DND-41 (cell line): ENCODE measurements around the gene DDIT3.

ENCODE experiments used
- ATAC-seq: fragments of 200-7000 bp; cut with Tn5 transposase; 3 replicates; pipeline ENCODE4 v1.9.1; 2021; ENCODE audit warnings: low read depth; ENCODE audit not compliant: insufficient read depth
- DNase-seq: peaks from one replicate; pipeline ENCODE4 v3.0.0-alpha.2; 2020
- H2AFZ ChIP-seq: 2 replicates; pipeline ENCODE4 v1.6.0; 2012; ENCODE audit warnings: low read depth, low read length
- H3K27ac ChIP-seq: 2 replicates; pipeline ENCODE4 v1.5.1; 2012; ENCODE audit warnings: low read length, inconsistent platforms
- H3K27me3 ChIP-seq: fragments of 200-600 bp; sonication (generic); 2 replicates; pipeline ENCODE4 v1.6.0; 2012; ENCODE audit warnings: low read length, mild to moderate bottlenecking, inconsistent platforms; ENCODE audit not compliant: insufficient read depth, poor library complexity
- H3K36me3 ChIP-seq: 2 replicates; pipeline ENCODE4 v1.5.1; 2012; ENCODE audit warnings: low read length, inconsistent platforms; ENCODE audit not compliant: insufficient read depth
- H3K4me1 ChIP-seq: 2 replicates; pipeline ENCODE4 v1.5.1; 2012; ENCODE audit warnings: mild to moderate bottlenecking, low read length; ENCODE audit not compliant: insufficient read depth
- H3K4me2 ChIP-seq: 2 replicates; pipeline ENCODE4 v1.6.0; 2012; ENCODE audit warnings: mild to moderate bottlenecking, moderate library complexity, low read length, inconsistent platforms; ENCODE audit not compliant: insufficient read depth
- H3K4me3 ChIP-seq, 2 experiments: fragments of 200-600 bp in 1 of 2; shearing (Covaris generic) in 1 of 2; 2 replicates each; pipeline ENCODE4 v1.5.1; 2012 to 2016; ENCODE audit warnings: inconsistent platforms in 2 of 2, low read length in 2 of 2, mild to moderate bottlenecking in 2 of 2, low read depth in 1 of 2, moderate library complexity in 1 of 2
- H3K79me2 ChIP-seq: 2 replicates; pipeline ENCODE4 v1.6.0; 2012; ENCODE audit warnings: low read length, inconsistent platforms; ENCODE audit not compliant: insufficient read depth
- H3K9ac ChIP-seq: 2 replicates; pipeline ENCODE4 v1.6.0; 2012; ENCODE audit warnings: low read depth, mild to moderate bottlenecking, inconsistent platforms, low read length, moderate library complexity
- H3K9me3 ChIP-seq: 2 replicates; pipeline ENCODE4 v1.5.1; 2012; ENCODE audit warnings: low read length, moderate library complexity, mild to moderate bottlenecking, inconsistent platforms; ENCODE audit not compliant: insufficient read depth, severe bottlenecking
- H4K20me1 ChIP-seq: 2 replicates; pipeline ENCODE4 v1.6.0; 2012; ENCODE audit warnings: low read length; ENCODE audit not compliant: insufficient read depth
- EZH2 ChIP-seq: IDR thresholded peaks from 3 replicates; pipeline ENCODE4 v1.6.1; 2012; ENCODE audit warnings: borderline replicate concordance, low read depth, mild to moderate bottlenecking, moderate library complexity, low read length, inconsistent platforms; ENCODE audit not compliant: severe bottlenecking
- TF ChIP-seq, protein P1 (sequence below): IDR thresholded peaks from 2 replicates; pipeline ENCODE4 v1.5.1; 2012; ENCODE audit warnings: borderline replicate concordance, low read length, moderate library complexity, mild to moderate bottlenecking; ENCODE audit not compliant: poor library complexity, severe bottlenecking; ENCODE audit errors: extremely low read depth

The DDIT3 gene

GRCh38 chr12:57474862-57475261, 45.5 kb downstream of the DDIT3 start:
- Histone ChIP-seq H3K4me1 (peaks cover 31% of the 10 kb centered on the region), H3K27me3 (no peaks in the 10 kb centered on the region), H3K9ac (no peak overlapping the region), H3K36me3 (peaks cover 15% of the 10 kb centered on the region), H3K4me2 (no peak overlapping the region), H2AFZ (no peak overlapping the region), H3K9me3 (no peaks in the 10 kb centered on the region), H4K20me1 (no peaks in the 10 kb centered on the region), H3K27ac (no peak overlapping the region), H3K4me3 (no peak overlapping the region), H3K79me2 (peaks cover 14% of the 10 kb centered on the region)
- no peak for ATAC-seq
- no peak for DNase-seq
- no peak for TF ChIP-seq EZH2
- TF ChIP-seq, protein P1, sequence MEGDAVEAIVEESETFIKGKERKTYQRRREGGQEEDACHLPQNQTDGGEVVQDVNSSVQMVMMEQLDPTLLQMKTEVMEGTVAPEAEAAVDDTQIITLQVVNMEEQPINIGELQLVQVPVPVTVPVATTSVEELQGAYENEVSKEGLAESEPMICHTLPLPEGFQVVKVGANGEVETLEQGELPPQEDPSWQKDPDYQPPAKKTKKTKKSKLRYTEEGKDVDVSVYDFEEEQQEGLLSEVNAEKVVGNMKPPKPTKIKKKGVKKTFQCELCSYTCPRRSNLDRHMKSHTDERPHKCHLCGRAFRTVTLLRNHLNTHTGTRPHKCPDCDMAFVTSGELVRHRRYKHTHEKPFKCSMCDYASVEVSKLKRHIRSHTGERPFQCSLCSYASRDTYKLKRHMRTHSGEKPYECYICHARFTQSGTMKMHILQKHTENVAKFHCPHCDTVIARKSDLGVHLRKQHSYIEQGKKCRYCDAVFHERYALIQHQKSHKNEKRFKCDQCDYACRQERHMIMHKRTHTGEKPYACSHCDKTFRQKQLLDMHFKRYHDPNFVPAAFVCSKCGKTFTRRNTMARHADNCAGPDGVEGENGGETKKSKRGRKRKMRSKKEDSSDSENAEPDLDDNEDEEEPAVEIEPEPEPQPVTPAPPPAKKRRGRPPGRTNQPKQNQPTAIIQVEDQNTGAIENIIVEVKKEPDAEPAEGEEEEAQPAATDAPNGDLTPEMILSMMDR: no peak

DNA sequence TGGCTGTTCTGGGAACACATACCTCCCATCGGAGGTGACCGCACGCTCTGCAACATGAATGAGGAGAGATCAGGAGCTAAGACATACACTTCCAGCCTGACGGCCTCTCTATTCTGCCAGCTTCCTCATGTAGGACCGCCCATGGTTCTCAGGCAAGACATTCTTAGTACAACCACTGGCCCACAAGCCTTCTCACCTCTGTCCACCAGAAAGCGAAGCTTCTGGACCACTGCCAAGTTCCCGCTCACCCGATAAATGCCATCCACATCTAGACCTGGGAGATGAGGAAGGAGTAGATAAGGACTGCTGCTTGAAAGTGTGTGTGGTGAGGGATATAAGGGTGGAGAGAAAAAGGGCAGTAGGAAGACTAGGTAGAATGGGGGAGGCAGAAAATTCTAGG, 45.9 kb downstream of the DDIT3 start:
- peaks cover 16% of the 10 kb centered on the region for H3K36me3 ChIP-seq
- H3K4me1 ChIP-seq: peaks cover 31% of the 10 kb centered on the region
- DNase-seq (no peak), ATAC-seq (no peak)
- no peak overlapping the region for H2AFZ ChIP-seq
- no peaks in the 10 kb centered on the region for H3K9me3 ChIP-seq
- H3K4me2 ChIP-seq: no peak overlapping the region
- H4K20me1 ChIP-seq: no peaks in the 10 kb centered on the region
- peaks cover 14% of the 10 kb centered on the region for H3K79me2 ChIP-seq
- no peak overlapping the region for H3K27ac ChIP-seq
- no peaks in the 10 kb centered on the region for H3K27me3 ChIP-seq
- no peak overlapping the region for H3K4me3 ChIP-seq
- no peak overlapping the region for H3K9ac ChIP-seq
- TF ChIP-seq EZH2: no peak
- TF ChIP-seq, protein P1: no peak

DNA sequence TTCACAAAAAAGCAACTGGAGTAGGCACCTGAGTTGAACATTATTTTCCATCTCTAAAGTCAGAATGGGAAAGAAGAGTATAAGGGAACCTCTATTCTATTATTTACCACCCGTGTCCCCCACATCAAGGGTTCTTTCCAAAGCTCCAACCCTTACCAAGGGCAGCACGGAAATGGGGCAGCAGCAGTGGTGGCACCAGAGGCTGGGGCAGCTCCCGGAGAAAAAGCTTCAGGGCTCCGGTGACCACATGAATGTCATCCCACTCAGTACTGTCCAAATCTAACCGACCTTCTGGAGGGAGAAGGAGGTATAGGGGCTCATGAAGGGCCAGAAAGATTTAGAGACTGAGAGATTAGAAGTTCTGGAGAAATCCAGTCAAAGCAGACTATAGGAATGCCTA, 46.4 kb downstream of the DDIT3 start:
- Histone ChIP-seq H3K9me3 (no peaks in the 10 kb centered on the region), H2AFZ (no peak overlapping the region), H3K27me3 (no peaks in the 10 kb centered on the region), H3K36me3 (peaks cover 20% of the 10 kb centered on the region), H3K27ac (no peak overlapping the region), H3K4me1 (peaks cover 31% of the 10 kb centered on the region), H3K79me2 (peaks cover 14% of the 10 kb centered on the region), H4K20me1 (no peaks in the 10 kb centered on the region), H3K4me3 (no peak overlapping the region), H3K9ac (no peak overlapping the region), H3K4me2 (no peak overlapping the region)
- ATAC-seq (no peak), DNase-seq (no peak)
- no peak for TF ChIP-seq EZH2
- TF ChIP-seq, protein P1: no peak

- H3K79me2 ChIP-seq: peaks cover 14% of the 10 kb centered on the region
- TF ChIP-seq EZH2: no peak
- TF ChIP-seq, protein P1: no peak
- H4K20me1 ChIP-seq: no peaks in the 10 kb centered on the region
- ATAC-seq: no peak
- no peak for DNase-seq
- H3K9me3 ChIP-seq: no peaks in the 10 kb centered on the region
- H3K27ac ChIP-seq: no peak overlapping the region
- H3K4me3 ChIP-seq: no peak overlapping the region
- H3K4me1 ChIP-seq: peaks cover 28% of the 10 kb centered on the region
- H3K27me3 ChIP-seq: no peaks in the 10 kb centered on the region
- peaks cover 20% of the 10 kb centered on the region for H3K36me3 ChIP-seq
- H2AFZ ChIP-seq: no peak overlapping the region
- H3K4me2 ChIP-seq: no peak overlapping the region
- no peak overlapping the region for H3K9ac ChIP-seq
Observed at GRCh38 chr12:57473392-57473791, 46.9 kb downstream of the DDIT3 start.
